Tibial nerve (tissue), 4 donors: ENCODE measurements around the gene TBC1D3I. TPM values are rescaled to one million over a fixed set of nuclear protein-coding genes. Genes with fewer than 3 reads are reported as not detected.
"Not testable (repeated sequence)": the region's sequence is repeated elsewhere in the genome, so short reads cannot be mapped to it uniquely, and the experiment has no call there.

Experiments
- DNase-seq, 2 donors: peaks; one replicate each; pipeline ENCODE4 v3.0.0-alpha.2; 2019; ENCODE audit warnings: low spot score in 2 of 2
- H3K27ac ChIP-seq, 4 donors: fragments of 200-600 bp; sonication (generic) in 3 of 4; one replicate each; pipeline ENCODE4 v1.5.1; 2017 to 2019; ENCODE audit warnings: mild to moderate bottlenecking in 1 of 4
- H3K27me3 ChIP-seq, 2 donors: fragments of 200-600 bp; sonication (generic) in 1 of 2; one replicate each; pipeline versions ENCODE4 v1.5.1 to v1.6.0; 2017 to 2019
- H3K36me3 ChIP-seq, 3 donors: fragments of 200-600 bp; sonication (generic); one replicate each; pipeline ENCODE4 v1.5.1; 2018 to 2019
- H3K4me1 ChIP-seq, 4 donors: fragments of 200-600 bp; sonication (generic) in 3 of 4; one replicate each; pipeline ENCODE4 v1.5.1; 2017 to 2019
- H3K4me3 ChIP-seq, 4 donors: fragments of 200-600 bp; sonication (generic) in 3 of 4; one replicate each; pipeline ENCODE4 v1.5.1; 2017 to 2019; ENCODE audit warnings: mild to moderate bottlenecking in 1 of 4, moderate library complexity in 1 of 4
- H3K9me3 ChIP-seq, 4 donors: fragments of 200-600 bp; sonication (generic) in 3 of 4; one replicate each; pipeline ENCODE4 v1.5.1; 2017 to 2019
- CTCF ChIP-seq, 5 experiments: fragments of 200-600 bp in 3 of 5; fragments of 450-650 bp in 2 of 5; sonication (generic) in 3 of 5; IDR thresholded peaks; one replicate each; pipeline ENCODE4 v1.5.1; 2016 to 2019; ENCODE audit warnings: antibody characterized with exemption in 5 of 5, mild to moderate bottlenecking in 3 of 5, moderate library complexity in 2 of 5
- EP300 ChIP-seq, 2 donors: sonication (generic); formaldehyde crosslinking; IDR thresholded peaks; one replicate each; pipeline ENCODE4 v1.6.1; 2017; ENCODE audit warnings: antibody characterized with exemption in 2 of 2, mild to moderate bottlenecking in 1 of 2
- POLR2A ChIP-seq, 2 donors: fragments of 450-650 bp; IDR thresholded peaks; one replicate each; pipeline ENCODE4 v1.6.1; 2017; ENCODE audit warnings: antibody characterized with exemption in 2 of 2, mild to moderate bottlenecking in 2 of 2, moderate library complexity in 2 of 2
- WGBS, 2 donors: methylation state at CpG; one replicate each; pipeline ENCODE4 v1.1.5; 2018; 5-methylcytosine and 5-hydroxymethylcytosine counted together
- small RNA-seq: library from RNA; depleted of rRNA; stranded (forward); fragments of <200 nt; gene quantifications from one replicate; pipeline ENCODE3, GENCODE V24; 2016
- total RNA-seq, 4 donors: library from RNA; depleted of rRNA; stranded (reverse); fragments of >200 nt; gene quantifications; one replicate each; pipeline ENCODE4 v1.1.0, GENCODE V29; 2016

The TBC1D3I gene
- total RNA-seq, 4 donors from 2014 or later, result 2.7 TPM; not detected in 3

GRCh38 chr17:36209575-36209974 lies 54.8 kb downstream of the TBC1D3I start:
- no peaks in the 10 kb centered on the region for H3K27me3 ChIP-seq
- H3K4me3 ChIP-seq, result no peak overlapping the region
- no peaks in the 10 kb centered on the region for H3K36me3 ChIP-seq
- no peak overlapping the region for H3K27ac ChIP-seq
- H3K4me1 ChIP-seq, result no peaks in the 10 kb centered on the region
- TF ChIP-seq EP300 (IDR thresholded peaks at IDR 0.05) (no peak), POLR2A (IDR thresholded peaks at IDR 0.05) (no peak), CTCF (IDR thresholded peaks at IDR 0.05) (no peak)
- no peaks in the 10 kb centered on the region for H3K9me3 ChIP-seq
- DNase-seq, result no peak

DNA sequence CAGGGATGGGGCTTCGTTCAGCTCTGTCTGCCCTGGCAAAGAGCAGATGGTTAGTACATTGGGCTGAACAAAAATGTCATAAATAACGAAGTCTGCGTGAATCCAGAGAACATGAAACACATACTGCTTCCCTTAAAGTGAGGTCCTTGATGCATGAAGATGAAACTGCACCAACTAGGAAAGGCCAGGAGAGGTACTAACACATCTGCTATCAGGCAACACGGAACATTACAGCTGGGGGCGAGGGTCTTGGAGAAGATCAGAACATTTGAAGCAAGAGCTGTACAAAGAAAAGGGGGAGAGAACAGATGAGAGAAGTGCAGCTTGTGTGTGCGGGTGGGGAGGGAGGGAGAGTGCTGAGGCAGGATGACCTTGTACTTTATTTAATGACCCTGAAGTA lies 57.0 kb downstream of the TBC1D3I start:
- 64 to 70% methylated on average over 6 of the region's 6 CpGs for WGBS, 2 donors
- not testable (repeated sequence) for H3K27ac ChIP-seq, H3K4me1 ChIP-seq, H3K9me3 ChIP-seq, H3K27me3 ChIP-seq, H3K36me3 ChIP-seq, H3K4me3 ChIP-seq, DNase-seq

GRCh38 chr17:36206486-36206821 lies 57.9 kb downstream of the TBC1D3I start:
- H3K27me3 ChIP-seq, H3K4me1 ChIP-seq, H3K36me3 ChIP-seq, H3K9me3 ChIP-seq, H3K27ac ChIP-seq, H3K4me3 ChIP-seq, DNase-seq: not testable (repeated sequence)
- 55 to 61% methylated on average over 1 of the region's 1 CpG for WGBS, 2 donors

DNA sequence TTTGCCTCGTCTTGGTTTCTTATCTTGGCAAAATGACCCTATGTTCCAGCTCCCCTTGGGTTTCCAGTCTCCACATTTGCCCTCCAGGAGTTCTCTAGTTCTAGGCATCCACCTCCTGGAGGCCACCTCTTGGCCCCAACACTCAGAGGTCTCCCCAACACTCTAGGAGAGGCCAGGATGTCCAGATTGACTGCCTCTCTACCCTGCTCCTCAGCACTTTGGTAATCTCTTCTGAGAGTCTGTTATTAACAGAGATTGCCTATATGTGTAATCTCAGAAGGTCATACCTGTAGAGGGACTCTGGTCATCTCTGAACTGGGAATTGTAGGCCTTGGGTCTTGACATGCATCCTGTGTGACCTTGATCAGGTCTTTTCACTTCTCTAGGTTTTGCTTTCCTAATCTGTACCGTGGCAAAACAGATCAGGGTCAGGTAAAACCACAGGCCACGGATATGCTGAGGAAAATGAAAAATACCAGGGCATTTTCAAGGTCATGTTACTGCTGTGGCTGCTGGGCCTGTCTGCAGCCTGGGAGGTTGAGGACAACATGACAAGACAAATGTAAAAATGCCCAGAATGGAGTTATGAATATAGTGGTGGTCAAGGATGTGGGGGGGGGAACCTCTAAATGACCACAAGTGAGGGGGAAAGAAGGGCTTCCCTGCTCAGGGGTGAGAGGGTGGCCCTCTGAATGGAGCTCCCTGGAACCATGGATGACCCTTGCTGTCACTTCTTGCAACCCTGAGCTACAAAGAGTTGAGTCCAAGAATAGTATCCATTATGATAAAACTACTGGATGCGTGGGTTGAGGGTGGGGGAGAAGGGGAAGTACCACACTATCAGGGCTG lies 58.5 kb downstream of the TBC1D3I start:
- Histone ChIP-seq H3K4me3 (no peak overlapping the region), H3K4me1 (no peaks in the 10 kb centered on the region), H3K27ac (no peak overlapping the region), H3K9me3 (no peaks in the 10 kb centered on the region), H3K36me3 (no peaks in the 10 kb centered on the region), H3K27me3 (no peaks in the 10 kb centered on the region)
- WGBS, 2 donors, result 57 to 79% methylated on average over 4 of the region's 4 CpGs
- no peak for DNase-seq
- TF ChIP-seq EP300 (IDR thresholded peaks at IDR 0.05), result no peak
- TF ChIP-seq POLR2A (IDR thresholded peaks at IDR 0.05), result no peak

- Histone ChIP-seq H3K4me3 (no peak overlapping the region), H3K9me3 (no peaks in the 10 kb centered on the region), H3K27ac (no peak overlapping the region), H3K4me1 (no peaks in the 10 kb centered on the region), H3K27me3 (no peaks in the 10 kb centered on the region), H3K36me3 (no peaks in the 10 kb centered on the region)
- no peak for TF ChIP-seq EP300 (IDR thresholded peaks at IDR 0.05)
- no peak for TF ChIP-seq POLR2A (IDR thresholded peaks at IDR 0.05)
- TF ChIP-seq CTCF (IDR thresholded peaks at IDR 0.05), result no peak
- WGBS, 2 donors, result 82 to 84% methylated on average over 7 of the region's 7 CpGs
- no peak for DNase-seq
These were observed 59.5 kb downstream of the TBC1D3I start for GRCh38 chr17:36204724-36205500.

Small RNAs within 50 kb of the gene (small RNA-seq; reads per million reads assigned to genes)
- not detected for gene AC243829.3
- gene AC243829.6, result not detected
- gene RF00019, result not detected

Other genes with a start within 250 kb of the TBC1D3I start
- 10 to 100 TPM in 2 of 4 donors, 1 to 10 TPM in 2; 3.1 to 36.9 (median 15.9) TPM for gene CCL23, start 246.6 kb downstream of the TBC1D3I start, total RNA-seq
- gene CCL18, start 200.3 kb downstream of the TBC1D3I start, total RNA-seq, result 1 to 10 TPM in 1 of 4 donors, not detected in 3; 4.5 TPM
- 1 to 10 TPM in 1 of 4 donors, not detected in 3; 3.6 TPM for gene CCL3, start 174.4 kb downstream of the TBC1D3I start, total RNA-seq
- 1 to 10 TPM in 2 of 4 donors, under 1 TPM in 1, not detected in 1; 0.90 to 2.4 (median 1.9) TPM for gene CCL4, start 160.7 kb downstream of the TBC1D3I start, total RNA-seq
- gene TBC1D3B, start 87.9 kb downstream of the TBC1D3I start, total RNA-seq, result 1 to 10 TPM in 2 of 4 donors, not detected in 2; 1.0 to 4.5 TPM
- not detected for gene CCL3L1, start 67.8 kb downstream of the TBC1D3I start, total RNA-seq
- 1 to 10 TPM in 1 of 4 donors, not detected in 3; 1.5 TPM for gene CCL4L2, start 53.5 kb downstream of the TBC1D3I start, total RNA-seq
- not detected for gene TBC1D3G, start 59.3 kb upstream of the TBC1D3I start, total RNA-seq
- gene TBC1D3H, start 123.9 kb upstream of the TBC1D3I start, total RNA-seq, result 1 to 10 TPM in 1 of 4 donors, not detected in 3; 5.9 TPM
- 10 to 100 TPM; 21.0 to 31.5 (median 26.8) TPM for gene ZNHIT3, start 222.1 kb upstream of the TBC1D3I start, total RNA-seq